GM18951 (cell line): ENCODE measurements around the gene MED25.

Experiments used
- POLR2A ChIP-seq: IDR thresholded peaks from 4 replicates; pipeline ENCODE4 v1.6.1; 2011; ENCODE audit warnings: mild to moderate bottlenecking; ENCODE audit not compliant: insufficient read length, insufficient read depth; ENCODE audit errors: extremely low read depth
- in situ Hi-C: fragments of 300-500 bp; cut with MboI; formaldehyde crosslinking; loops from one replicate; pipeline ENCODE4 v1.12.0; 2022; ENCODE audit warnings: low sequenced_read_pairs, mixed read lengths, inconsistent platforms; ENCODE audit not compliant: unreplicated experiment

MED25 gene

GRCh38 chr19:49786376-49786820, 31.7 kb upstream of the MED25 start:
- in situ Hi-C loops = no loop called here
- no peak for TF ChIP-seq POLR2A

- in situ Hi-C loops = no loop called here
- TF ChIP-seq POLR2A = no peak
Observed at GRCh38 chr19:49787746-49788145, 30.3 kb upstream of the MED25 start.

GRCh38 chr19:49788857-49789256, 29.2 kb upstream of the MED25 start:
- in situ Hi-C loops = no loop called here
- no peak for TF ChIP-seq POLR2A

GRCh38 chr19:49790866-49791265, 27.2 kb upstream of the MED25 start:
- no peak for TF ChIP-seq POLR2A
- in situ Hi-C loops = no loop called here

GRCh38 chr19:49791776-49792445, 26.2 kb upstream of the MED25 start:
- no peak for TF ChIP-seq POLR2A
- in situ Hi-C loops = no loop called here

- no peak for TF ChIP-seq POLR2A
- in situ Hi-C loops = no loop called here
Observed at GRCh38 chr19:49792829-49793560, 25.1 kb upstream of the MED25 start.

GRCh38 chr19:49793561-49793840, 24.6 kb upstream of the MED25 start:
- in situ Hi-C loops = no loop called here
- no peak for TF ChIP-seq POLR2A

- in situ Hi-C loops = no loop called here
- TF ChIP-seq POLR2A = no peak
Observed at GRCh38 chr19:49795615-49796014, 22.5 kb upstream of the MED25 start.

GRCh38 chr19:49798574-49798973, 19.5 kb upstream of the MED25 start:
- no peak for TF ChIP-seq POLR2A

GRCh38 chr19:49799271-49799797, 18.8 kb upstream of the MED25 start:
- TF ChIP-seq POLR2A = no peak
- in situ Hi-C loops = no loop called here

More at GRCh38 chr19:49798574-49798973, 19.5 kb upstream of the MED25 start:
- in situ Hi-C loops = no loop called here

GRCh38 chr19:49799798-49800376, 18.2 kb upstream of the MED25 start:
- no peak for TF ChIP-seq POLR2A
- in situ Hi-C loops = no loop called here

- TF ChIP-seq POLR2A = no peak
- in situ Hi-C loops = no loop called here
Observed at GRCh38 chr19:49800771-49801170, 17.3 kb upstream of the MED25 start.

- in situ Hi-C loops = no loop called here
- no peak for TF ChIP-seq POLR2A
Observed at GRCh38 chr19:49801401-49801888, 16.6 kb upstream of the MED25 start.
